ENCODE results near the gene TBL1X. TPM values are rescaled to one million over a fixed set of nuclear protein-coding genes. Genes with fewer than 3 reads are reported as not detected.
A peak's percentile ranks its signal among the peaks of the same experiment; 100 is the strongest.

The TBL1X gene
- total RNA-seq, 1 donor: 30.7 TPM

DNA sequence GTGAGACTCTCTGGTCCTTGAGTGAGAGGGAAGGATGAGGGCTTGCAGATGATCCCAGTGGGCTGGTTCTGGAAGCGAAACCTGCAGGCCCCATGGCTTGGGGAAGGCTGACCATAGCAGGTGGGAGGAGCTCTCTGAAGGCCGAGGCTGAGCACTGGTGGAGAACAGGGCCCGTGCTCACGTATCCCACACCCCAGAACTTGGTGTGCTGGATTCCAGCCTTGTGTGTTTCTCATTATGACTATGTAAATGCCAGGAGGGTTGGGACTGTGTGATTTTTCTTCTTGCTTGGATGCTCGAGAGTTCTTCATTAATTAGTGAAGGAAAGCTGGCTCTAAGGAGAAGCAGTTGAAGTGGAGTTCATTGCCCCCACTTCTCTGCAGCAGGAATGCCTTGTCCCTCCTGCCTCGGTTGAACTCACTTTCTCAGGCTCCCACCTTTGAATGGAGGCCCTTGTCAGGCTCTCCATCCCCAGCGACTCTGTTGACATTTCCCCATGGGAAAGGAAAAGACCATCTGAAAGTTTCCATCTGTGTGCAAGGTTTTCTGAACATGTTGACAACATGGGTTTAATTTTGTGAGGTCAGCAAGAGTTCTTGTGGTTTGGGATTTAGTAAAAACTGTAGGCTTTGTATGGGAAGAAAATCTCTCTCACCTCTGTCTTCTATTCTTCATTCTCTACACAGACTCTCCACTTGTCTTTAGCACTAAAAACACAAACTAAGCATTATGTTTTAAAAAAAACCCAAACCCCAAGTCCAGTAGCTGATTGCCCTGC lies 57.7 kb downstream of the TBL1X start:
- peak; percentile 81 for DNase-seq (ENCODE audit: low read depth)
- TF ChIP-seq, protein P1, sequence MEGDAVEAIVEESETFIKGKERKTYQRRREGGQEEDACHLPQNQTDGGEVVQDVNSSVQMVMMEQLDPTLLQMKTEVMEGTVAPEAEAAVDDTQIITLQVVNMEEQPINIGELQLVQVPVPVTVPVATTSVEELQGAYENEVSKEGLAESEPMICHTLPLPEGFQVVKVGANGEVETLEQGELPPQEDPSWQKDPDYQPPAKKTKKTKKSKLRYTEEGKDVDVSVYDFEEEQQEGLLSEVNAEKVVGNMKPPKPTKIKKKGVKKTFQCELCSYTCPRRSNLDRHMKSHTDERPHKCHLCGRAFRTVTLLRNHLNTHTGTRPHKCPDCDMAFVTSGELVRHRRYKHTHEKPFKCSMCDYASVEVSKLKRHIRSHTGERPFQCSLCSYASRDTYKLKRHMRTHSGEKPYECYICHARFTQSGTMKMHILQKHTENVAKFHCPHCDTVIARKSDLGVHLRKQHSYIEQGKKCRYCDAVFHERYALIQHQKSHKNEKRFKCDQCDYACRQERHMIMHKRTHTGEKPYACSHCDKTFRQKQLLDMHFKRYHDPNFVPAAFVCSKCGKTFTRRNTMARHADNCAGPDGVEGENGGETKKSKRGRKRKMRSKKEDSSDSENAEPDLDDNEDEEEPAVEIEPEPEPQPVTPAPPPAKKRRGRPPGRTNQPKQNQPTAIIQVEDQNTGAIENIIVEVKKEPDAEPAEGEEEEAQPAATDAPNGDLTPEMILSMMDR (IDR thresholded peaks at IDR 0.05; ENCODE audit: insufficient read depth, low read depth, low read length): no peak
- no peak overlapping the region for H3K4me3 ChIP-seq (ENCODE audit: low read depth, low read length)

DNA sequence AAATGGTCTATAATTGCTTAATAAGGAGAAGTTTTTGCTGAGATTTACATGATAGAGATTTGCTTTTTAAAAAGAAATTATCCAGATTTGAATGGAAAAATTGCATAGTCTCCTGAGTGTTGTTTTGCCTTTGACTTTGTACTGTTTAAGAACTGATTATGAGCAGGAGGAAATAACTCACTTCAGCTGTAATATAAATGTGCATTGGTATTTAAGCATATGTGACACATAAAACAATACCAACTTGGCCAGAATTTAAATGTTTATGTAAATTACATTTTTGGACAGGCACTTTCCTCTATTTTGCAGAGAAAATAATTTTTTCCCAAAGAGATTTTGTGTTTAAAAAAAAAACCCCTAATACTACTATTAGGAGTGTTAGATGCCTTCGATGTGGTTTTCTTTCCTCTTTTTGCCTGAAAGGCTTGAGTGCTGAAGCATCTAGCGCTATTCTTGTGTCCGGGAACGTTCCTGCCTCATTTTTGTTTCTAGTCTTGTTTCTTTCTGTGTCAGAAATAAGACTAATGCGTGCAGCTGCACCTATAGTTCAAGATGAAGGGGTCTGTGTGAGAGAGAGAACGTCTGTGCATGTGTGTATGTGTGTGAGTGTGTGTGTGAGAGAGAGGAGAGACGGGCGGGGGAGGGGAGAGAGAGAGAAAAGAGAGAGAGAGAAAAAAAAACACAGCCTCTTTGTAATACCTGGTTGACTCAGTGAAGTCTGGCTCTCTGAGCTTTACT lies 60.8 kb downstream of the TBL1X start:
- no peak for DNase-seq (ENCODE audit: low read depth)
- TF ChIP-seq, protein P1 (IDR thresholded peaks at IDR 0.05; ENCODE audit: insufficient read depth, low read depth, low read length): no peak
- H3K4me3 ChIP-seq (ENCODE audit: low read depth, low read length): no peak overlapping the region

DNA sequence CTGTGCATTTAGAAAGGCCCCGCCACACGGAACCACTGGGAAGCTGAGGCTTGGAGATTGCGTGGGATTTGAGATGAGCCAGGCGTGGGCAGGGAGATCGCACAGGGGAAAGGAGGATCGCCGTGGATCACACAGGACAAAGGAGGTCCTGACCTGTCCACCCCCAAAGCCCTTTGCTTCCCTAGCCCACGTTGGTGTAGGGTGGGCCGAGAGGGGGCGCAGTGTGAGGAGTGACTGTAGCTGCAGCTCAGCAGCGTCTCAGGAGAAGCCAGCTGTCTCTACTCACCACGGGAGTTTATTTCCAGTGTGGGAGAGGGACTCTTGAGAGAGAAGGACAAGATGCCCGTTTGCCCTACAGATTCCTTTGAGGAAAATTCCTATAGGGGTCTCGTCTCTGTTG lies 62.1 kb downstream of the TBL1X start:
- DNase-seq (ENCODE audit: low read depth): no peak
- H3K4me3 ChIP-seq (ENCODE audit: low read depth, low read length): no peak overlapping the region
- TF ChIP-seq, protein P1 (IDR thresholded peaks at IDR 0.05; ENCODE audit: insufficient read depth, low read depth, low read length): peak; percentile 17

DNA sequence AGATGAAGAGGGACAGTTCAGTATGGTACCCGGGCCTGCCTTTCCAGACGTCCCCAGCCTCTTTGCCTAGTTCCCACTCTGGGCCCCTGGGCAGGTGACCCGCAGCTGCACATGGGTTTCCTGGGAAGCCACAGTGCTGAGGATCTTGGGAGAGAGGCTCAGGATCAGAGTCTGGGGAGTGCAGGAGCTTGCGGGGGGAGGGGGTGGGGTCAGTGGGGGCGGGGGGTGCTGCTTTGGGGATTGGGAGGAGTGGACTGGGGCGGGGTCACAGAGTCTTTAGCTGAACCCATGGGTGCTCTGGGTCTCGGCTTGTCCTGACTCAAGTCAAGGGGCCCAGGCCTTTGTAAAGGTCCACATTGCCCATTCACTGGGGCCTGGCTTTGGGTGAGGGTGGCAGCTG lies 63.6 kb downstream of the TBL1X start:
- no peak overlapping the region for H3K4me3 ChIP-seq (ENCODE audit: low read depth, low read length)
- DNase-seq (ENCODE audit: low read depth): no peak
- TF ChIP-seq, protein P1 (IDR thresholded peaks at IDR 0.05; ENCODE audit: insufficient read depth, low read depth, low read length): no peak

DNA sequence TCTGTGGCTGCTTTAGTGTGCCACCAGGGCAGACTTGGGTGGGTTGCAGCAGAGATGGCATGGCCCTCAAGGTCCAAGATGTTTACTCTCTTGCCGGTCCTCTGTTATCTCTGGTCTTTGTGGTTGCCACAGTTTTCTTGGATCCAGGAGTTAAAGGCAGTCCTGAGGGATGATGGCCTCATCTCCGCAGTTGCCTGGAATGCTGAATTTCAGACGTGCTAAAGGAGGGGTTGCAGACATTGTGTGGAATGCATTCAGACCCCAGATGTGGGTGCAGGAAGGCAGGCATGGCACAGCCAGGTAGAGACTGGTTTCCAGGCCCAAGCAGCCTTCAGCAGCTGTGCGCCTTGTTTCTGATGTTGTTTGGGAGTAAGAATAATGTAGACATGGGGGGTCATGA lies 64.4 kb downstream of the TBL1X start:
- H3K4me3 ChIP-seq (ENCODE audit: low read depth, low read length): no peak overlapping the region

DNA sequence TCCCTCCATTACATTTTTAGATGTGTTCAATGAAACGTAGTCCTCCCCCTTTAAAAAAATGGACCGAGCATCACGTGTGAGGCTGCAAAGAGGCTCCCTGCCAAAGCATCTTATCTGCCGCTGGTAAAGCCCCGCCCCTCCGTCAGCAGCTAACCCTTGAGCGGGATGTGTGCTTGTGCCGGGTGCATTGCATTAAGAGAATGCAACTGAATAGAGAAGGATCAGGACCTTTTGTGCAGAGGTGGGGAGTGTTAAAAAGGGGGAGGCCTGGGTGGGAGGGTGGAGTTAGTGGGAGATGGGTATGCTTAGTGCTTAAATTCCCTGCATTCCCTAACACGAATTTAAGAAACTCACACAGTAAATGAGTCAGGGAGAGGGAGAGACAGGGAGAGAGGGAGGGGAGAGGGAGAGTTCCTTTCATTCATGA lies 66.0 kb downstream of the TBL1X start:
- H3K4me3 ChIP-seq (ENCODE audit: low read depth, low read length): no peak overlapping the region
- TF ChIP-seq, protein P1 (IDR thresholded peaks at IDR 0.05; ENCODE audit: insufficient read depth, low read depth, low read length): no peak

More for the DNA sequence above, 64.4 kb downstream of the TBL1X start:
- no peak for DNase-seq (ENCODE audit: low read depth)
- TF ChIP-seq, protein P1 (IDR thresholded peaks at IDR 0.05; ENCODE audit: insufficient read depth, low read depth, low read length): no peak

More for the DNA sequence above, 66.0 kb downstream of the TBL1X start:
- DNase-seq (ENCODE audit: low read depth): peak; percentile 97
